Muscle layer of colon (tissue), 2 donors: Measurements from ENCODE around the gene ACTMAP.
A peak's percentile ranks its signal among the peaks of the same experiment; 100 is the strongest.
"Not testable (repeated sequence)": the region's sequence is repeated elsewhere in the genome, so short reads cannot be mapped to it uniquely, and the experiment has no call there.

Experiments used
- H3K27ac ChIP-seq: one replicate; pipeline ENCODE4 v1.7.0; 2013; ENCODE audit warnings: low read depth, mild to moderate bottlenecking, low read length, moderate library complexity
- H3K27me3 ChIP-seq, 2 donors: one replicate each; pipeline ENCODE4 v1.7.0; 2013; ENCODE audit warnings: low read length in 2 of 2, mild to moderate bottlenecking in 2 of 2; ENCODE audit not compliant: insufficient read depth in 2 of 2, control insufficient read depth in 1 of 2
- H3K36me3 ChIP-seq: one replicate; pipeline ENCODE4 v1.7.0; 2013; ENCODE audit warnings: mild to moderate bottlenecking, low read length; ENCODE audit not compliant: insufficient read depth
- H3K4me1 ChIP-seq: one replicate; pipeline ENCODE4 v1.7.0; 2013; ENCODE audit warnings: mild to moderate bottlenecking, low read length; ENCODE audit not compliant: insufficient read depth
- H3K4me3 ChIP-seq, 2 donors: one replicate each; pipeline ENCODE4 v1.7.0; 2013; ENCODE audit warnings: low read length in 2 of 2, low read depth in 1 of 2, mild to moderate bottlenecking in 1 of 2, moderate library complexity in 1 of 2
- H3K9ac ChIP-seq: one replicate; pipeline ENCODE4 v1.7.0; 2013; ENCODE audit warnings: low read length
- H3K9me3 ChIP-seq: one replicate; pipeline ENCODE4 v1.7.0; 2013; ENCODE audit warnings: mild to moderate bottlenecking, low read length
- donor health status: abdominal sarcoma.
- donor health status: Adenocarcinoma of cecum.

The ACTMAP gene

DNA sequence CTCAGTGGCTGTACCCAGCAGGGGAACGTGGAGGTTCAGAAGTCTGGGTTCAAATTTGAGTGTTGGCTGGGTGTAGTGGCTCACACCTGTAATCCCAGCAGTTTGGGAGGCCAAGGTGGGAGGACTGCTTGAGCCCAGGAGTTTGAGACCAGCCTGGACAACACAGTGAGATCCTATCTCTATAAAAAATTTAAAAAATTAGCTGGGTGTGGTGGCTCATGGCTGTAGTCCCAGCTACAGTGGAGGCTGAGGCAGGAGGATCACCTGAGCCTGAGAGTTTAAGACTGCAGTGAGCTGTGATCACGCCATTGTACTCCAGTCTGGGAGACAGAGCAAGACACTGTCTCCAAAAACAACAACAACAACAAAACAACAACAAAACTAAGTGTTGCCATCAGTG lies 33.9 kb upstream of the ACTMAP start:
- H3K9me3 ChIP-seq, H3K27me3 ChIP-seq, H3K9ac ChIP-seq, H3K4me1 ChIP-seq, H3K36me3 ChIP-seq, H3K27ac ChIP-seq, H3K4me3 ChIP-seq: not testable (repeated sequence)

DNA sequence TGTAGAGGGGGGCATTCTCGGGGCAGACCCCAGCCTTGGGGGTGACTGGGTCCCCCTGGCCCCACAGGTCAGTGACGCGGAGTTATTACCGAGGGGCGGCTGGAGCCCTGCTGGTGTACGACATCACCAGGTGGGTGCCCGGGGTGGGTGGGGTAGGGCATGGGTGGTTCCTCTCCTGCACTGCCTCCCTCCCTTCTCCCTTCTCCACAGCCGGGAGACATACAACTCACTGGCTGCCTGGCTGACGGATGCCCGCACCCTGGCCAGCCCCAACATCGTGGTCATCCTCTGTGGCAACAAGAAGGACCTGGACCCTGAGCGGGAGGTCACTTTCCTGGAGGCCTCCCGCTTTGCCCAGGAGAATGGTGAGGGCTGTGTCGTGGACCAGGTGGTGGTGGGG lies 33.4 kb upstream of the ACTMAP start:
- no peak overlapping the region for H3K9ac ChIP-seq
- no peaks in the 10 kb centered on the region for H3K27me3 ChIP-seq
- H3K27ac ChIP-seq, result no peak overlapping the region
- peaks cover 7% of the 10 kb centered on the region for H3K4me1 ChIP-seq
- no peaks in the 10 kb centered on the region for H3K9me3 ChIP-seq
- H3K36me3 ChIP-seq, result peaks cover 6% of the 10 kb centered on the region
- H3K4me3 ChIP-seq, result no peak overlapping the region

DNA sequence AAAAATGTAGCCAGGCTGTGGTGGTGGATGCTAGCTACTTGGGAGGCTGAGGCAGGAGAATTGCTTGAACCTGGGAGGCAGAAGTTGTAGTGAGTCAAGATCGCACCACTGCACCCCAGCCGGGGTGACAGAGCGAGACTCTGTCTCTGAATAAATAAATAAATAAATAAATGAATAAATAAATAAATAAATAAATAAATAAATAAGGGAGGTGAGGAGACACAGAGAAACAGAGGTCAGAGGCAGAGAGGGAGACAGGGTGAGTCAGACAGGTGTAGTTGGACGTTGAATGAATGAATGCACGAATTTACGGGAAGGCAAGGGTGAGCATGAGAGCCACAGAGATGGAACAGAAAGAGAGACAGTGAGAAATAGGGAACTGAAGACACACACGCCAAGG lies 30.9 kb upstream of the ACTMAP start:
- Histone ChIP-seq H3K27ac (no peak overlapping the region), H3K4me3 (no peak overlapping the region), H3K27me3 (no peaks in the 10 kb centered on the region), H3K4me1 (peaks cover 17% of the 10 kb centered on the region), H3K9ac (no peak overlapping the region), H3K9me3 (no peaks in the 10 kb centered on the region), H3K36me3 (no peaks in the 10 kb centered on the region)

DNA sequence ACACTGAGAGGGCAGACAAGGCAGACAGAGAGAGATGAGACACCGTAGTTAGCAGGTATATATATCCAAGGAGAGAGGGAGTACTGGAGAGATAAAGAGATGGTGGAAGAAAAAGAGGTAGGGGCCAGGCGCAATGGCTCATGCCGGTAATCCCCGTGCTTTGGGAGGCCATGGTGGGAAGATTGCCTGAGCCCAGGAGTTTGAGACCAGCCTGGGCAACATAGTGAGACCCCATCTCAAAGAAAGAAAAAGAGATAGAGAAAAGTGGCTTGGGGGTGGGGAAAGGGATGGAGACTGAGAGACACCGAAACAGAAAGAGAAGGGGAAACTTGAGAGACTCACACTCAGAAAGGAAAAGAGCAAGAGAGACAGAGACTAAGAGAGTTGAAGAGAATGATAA lies 30.3 kb upstream of the ACTMAP start:
- H3K4me1 ChIP-seq, result peaks cover 17% of the 10 kb centered on the region
- H3K4me3 ChIP-seq, result no peak overlapping the region
- no peaks in the 10 kb centered on the region for H3K36me3 ChIP-seq
- no peak overlapping the region for H3K9ac ChIP-seq
- no peaks in the 10 kb centered on the region for H3K9me3 ChIP-seq
- H3K27ac ChIP-seq, result no peak overlapping the region
- H3K27me3 ChIP-seq, result no peaks in the 10 kb centered on the region

- H3K36me3 ChIP-seq, result no peaks in the 10 kb centered on the region
- no peaks in the 10 kb centered on the region for H3K27me3 ChIP-seq
- peaks cover 17% of the 10 kb centered on the region for H3K4me1 ChIP-seq
- H3K9me3 ChIP-seq, result no peaks in the 10 kb centered on the region
- peak overlapping the region; percentile 35 to 94 for H3K4me3 ChIP-seq
- no peak overlapping the region for H3K9ac ChIP-seq
- peak overlapping the region; percentile 59 for H3K27ac ChIP-seq
Observed at GRCh38 chr19:40778706-40779284, 28.5 kb upstream of the ACTMAP start.

DNA sequence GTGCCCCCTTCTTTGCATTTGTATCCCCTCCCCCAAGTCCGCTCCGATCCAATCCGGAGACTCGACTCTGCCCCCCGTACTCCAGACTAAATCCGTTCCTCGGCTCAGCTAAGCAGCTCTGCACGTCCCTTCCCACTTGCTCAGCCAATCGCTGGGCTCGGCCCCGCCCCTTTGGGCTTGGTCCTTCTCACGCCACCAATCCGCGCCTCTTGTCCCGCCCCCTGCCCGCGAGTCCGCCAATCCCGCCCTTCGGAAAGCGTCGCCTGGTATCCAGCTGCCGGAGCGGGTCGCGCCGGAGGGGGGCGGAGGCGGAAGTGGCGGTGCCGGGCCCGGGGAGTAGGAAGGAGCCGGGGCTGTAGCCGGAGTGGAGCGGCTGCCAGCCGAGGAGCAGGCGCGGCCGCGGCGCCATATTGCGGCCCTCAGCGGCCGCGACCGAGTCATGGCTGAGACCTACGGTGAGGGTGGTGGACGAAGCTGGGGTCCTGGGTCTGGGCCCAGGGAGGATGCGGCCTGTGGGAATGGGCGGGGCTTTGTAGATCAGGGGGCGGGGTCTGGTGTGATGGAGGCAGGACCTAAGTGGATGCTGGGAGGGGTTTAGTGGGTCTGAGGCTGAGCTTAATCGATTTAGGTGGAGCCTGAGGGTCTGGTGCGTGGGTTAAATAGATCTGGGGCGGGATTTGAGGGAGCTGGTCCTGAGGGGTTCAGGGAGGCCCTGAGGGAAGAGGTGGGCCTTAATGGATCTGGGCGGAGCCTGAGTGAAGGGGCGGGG lies 27.8 kb upstream of the ACTMAP start, which contains the start of gene RAB4B:
RAB4B (plus strand) TSS at position 311 of the 769 bp plus-strand sequence; CDS start at position 440, 129 bp downstream.
- H3K27me3 ChIP-seq, result no peaks in the 10 kb centered on the region
- H3K27ac ChIP-seq, result peak within 1 kb of the TSS; percentile 99
- H3K9me3 ChIP-seq, result no peaks in the 10 kb centered on the region
- H3K9ac ChIP-seq, result peak within 1 kb of the TSS; percentile 69
- H3K36me3 ChIP-seq, result no peaks in the 10 kb centered on the region
- peaks cover 17% of the 10 kb centered on the region for H3K4me1 ChIP-seq
- peak within 1 kb of the TSS; percentile 59 to 94 for H3K4me3 ChIP-seq

GRCh38 chr19:40777645-40777936 lies 27.3 kb upstream of the ACTMAP start:
- Histone ChIP-seq H3K4me1 (peaks cover 17% of the 10 kb centered on the region), H3K36me3 (no peaks in the 10 kb centered on the region), H3K9ac (peak overlapping the region; percentile 69), H3K27me3 (no peaks in the 10 kb centered on the region), H3K27ac (peak overlapping the region; percentile 99), H3K9me3 (no peaks in the 10 kb centered on the region), H3K4me3 (peak overlapping the region; percentile 59 to 94)

GRCh38 chr19:40776932-40777644 lies 26.8 kb upstream of the ACTMAP start:
- Histone ChIP-seq H3K4me1 (peaks cover 17% of the 10 kb centered on the region), H3K9me3 (no peaks in the 10 kb centered on the region), H3K36me3 (no peaks in the 10 kb centered on the region), H3K27me3 (no peaks in the 10 kb centered on the region), H3K9ac (peak overlapping the region; percentile 69), H3K27ac (peak overlapping the region; percentile 99), H3K4me3 (peak overlapping the region; percentile 59 to 94)

DNA sequence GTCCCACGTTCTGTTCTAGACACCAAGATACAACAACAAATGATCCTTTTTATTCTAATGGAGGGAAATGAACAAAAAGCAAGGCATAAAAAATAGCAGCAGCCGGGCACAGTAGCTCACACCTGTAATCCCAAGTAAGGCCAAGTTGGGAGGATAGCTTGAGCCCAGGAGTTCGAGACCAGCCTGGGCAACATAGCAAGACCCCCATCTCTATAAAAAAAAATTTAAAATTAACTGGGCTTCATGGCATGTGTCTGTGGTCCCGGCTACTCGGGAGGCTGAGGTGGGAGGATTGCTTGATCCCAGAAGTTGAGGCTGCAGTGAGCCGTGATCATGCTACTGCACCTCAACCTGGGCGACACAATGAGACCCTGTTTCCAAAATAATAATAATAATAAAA lies 26.1 kb upstream of the ACTMAP start:
- Histone ChIP-seq H3K27ac (no peak overlapping the region), H3K9ac (no peak overlapping the region), H3K4me3 (no peak overlapping the region), H3K27me3 (no peaks in the 10 kb centered on the region), H3K4me1 (peaks cover 17% of the 10 kb centered on the region), H3K36me3 (no peaks in the 10 kb centered on the region), H3K9me3 (no peaks in the 10 kb centered on the region)

DNA sequence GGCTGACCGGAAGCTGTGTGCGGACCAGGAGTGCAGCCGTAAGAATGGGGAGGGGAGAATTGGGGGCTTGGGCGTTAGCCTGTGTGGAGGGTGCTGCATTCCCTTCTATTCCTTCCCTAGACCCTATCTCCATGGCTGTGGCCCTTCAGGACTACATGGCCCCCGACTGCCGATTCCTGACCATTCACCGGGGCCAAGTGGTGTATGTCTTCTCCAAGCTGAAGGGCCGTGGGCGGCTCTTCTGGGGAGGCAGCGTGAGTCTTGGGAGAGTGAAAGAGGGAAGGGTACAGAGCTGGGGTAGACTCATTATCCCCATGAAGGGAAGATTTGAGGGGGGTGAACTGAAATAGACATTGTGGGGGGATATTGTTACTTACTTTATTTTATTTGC lies 25.4 kb upstream of the ACTMAP start:
- Histone ChIP-seq H3K27me3 (no peaks in the 10 kb centered on the region), H3K36me3 (no peaks in the 10 kb centered on the region), H3K4me3 (no peak overlapping the region), H3K9me3 (no peaks in the 10 kb centered on the region), H3K9ac (no peak overlapping the region), H3K4me1 (peaks cover 17% of the 10 kb centered on the region), H3K27ac (no peak overlapping the region)

GRCh38 chr19:40774916-40775631 lies 24.8 kb upstream of the ACTMAP start, which contains the start of gene MIA:
TSS of gene MIA (plus strand) at chr19:40775521. CDS start at chr19:40775543, 22 bp downstream.
- peaks cover 17% of the 10 kb centered on the region for H3K4me1 ChIP-seq
- no peak within 1 kb of the TSS for H3K4me3 ChIP-seq
- H3K9me3 ChIP-seq, result no peaks in the 10 kb centered on the region
- H3K27ac ChIP-seq, result no peak within 1 kb of the TSS
- no peaks in the 10 kb centered on the region for H3K36me3 ChIP-seq
- H3K27me3 ChIP-seq, result no peaks in the 10 kb centered on the region
- no peak within 1 kb of the TSS for H3K9ac ChIP-seq
